Measurements from ENCODE around the gene HAVCR2. TPM values are rescaled to one million over a fixed set of nuclear protein-coding genes. Genes with fewer than 3 reads are reported as not detected.

The HAVCR2 gene
- polyA plus RNA-seq, 1 donor from 2014 or later: 1.1 TPM

DNA sequence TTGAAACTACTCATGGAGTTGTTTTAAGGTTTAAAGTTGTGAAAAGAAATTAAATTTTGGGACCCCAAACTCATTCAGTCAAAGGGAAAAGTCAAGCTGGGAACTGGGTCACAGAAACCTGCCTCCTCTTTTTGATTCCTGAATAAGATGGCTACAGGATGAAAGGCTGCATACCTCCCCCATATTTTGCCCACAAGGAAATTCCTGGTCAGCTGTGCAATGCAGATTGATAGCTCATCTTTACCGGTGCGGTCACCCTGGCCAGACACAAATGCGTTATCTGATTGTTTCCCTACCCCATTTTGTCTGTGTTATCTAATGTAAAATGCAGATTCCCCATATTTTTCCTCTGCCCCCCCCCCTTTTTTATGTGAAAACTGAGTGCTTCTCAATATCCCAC lies 1.3 kb downstream of the HAVCR2 start:
- H2AFZ ChIP-seq (ENCODE audit: low read depth, low read length): no peak overlapping the region
- H3F3A ChIP-seq (ENCODE audit: insufficient read depth, low read length, poor library complexity, severe bottlenecking): no peaks in the 10 kb centered on the region
- H3K79me2 ChIP-seq (replicated peaks; ENCODE audit: insufficient read depth, low read length): no peaks in the 10 kb centered on the region
- H3K4me3 ChIP-seq (ENCODE audit: low read length): no peak overlapping the region
- H3K27me3 ChIP-seq (ENCODE audit: insufficient read depth, low read depth, low read length): no peaks in the 10 kb centered on the region
- no peaks in the 10 kb centered on the region for H4K20me1 ChIP-seq (ENCODE audit: insufficient read depth)
- H3K4me2 ChIP-seq (ENCODE audit: low read length): no peak overlapping the region
- TF ChIP-seq MXI1 (conservative IDR thresholded peaks at IDR 0.05; ENCODE audit: poor library complexity, severe bottlenecking) (no peak), EP300 (conservative IDR thresholded peaks at IDR 0.05; ENCODE audit: poor library complexity, severe bottlenecking) (no peak), CTCF (IDR thresholded peaks at IDR 0.05; ENCODE audit: poor library complexity, severe bottlenecking) (no peak), SMC3 (conservative IDR thresholded peaks at IDR 0.05; ENCODE audit: poor library complexity) (no peak), EZH2 (IDR thresholded peaks at IDR 0.05; ENCODE audit: borderline replicate concordance, insufficient read depth, low read length, poor library complexity, severe bottlenecking) (no peak)
- no peaks in the 10 kb centered on the region for H3K9me2 ChIP-seq (ENCODE audit: insufficient read depth, low read length)
- H3K9ac ChIP-seq (ENCODE audit: low read length): no peak overlapping the region
- no peaks in the 10 kb centered on the region for H3K36me3 ChIP-seq (ENCODE audit: insufficient read depth, low read length)
- no peak overlapping the region for H3K27ac ChIP-seq (ENCODE audit: low read length)
- no peaks in the 10 kb centered on the region for H3K9me3 ChIP-seq (ENCODE audit: low read length)

- H3K4me3 ChIP-seq (ENCODE audit: low read length): no peak overlapping the region
- TF ChIP-seq REST (IDR thresholded peaks at IDR 0.05; ENCODE audit: borderline replicate concordance): no peak
- TF ChIP-seq EZH2 (IDR thresholded peaks at IDR 0.05; ENCODE audit: borderline replicate concordance, insufficient read depth, low read length, poor library complexity, severe bottlenecking): no peak
- TF ChIP-seq POLR2AphosphoS5 (IDR thresholded peaks at IDR 0.05): no peak
- TF ChIP-seq SMC3 (conservative IDR thresholded peaks at IDR 0.05; ENCODE audit: poor library complexity): no peak
- no peak for TF ChIP-seq MXI1 (conservative IDR thresholded peaks at IDR 0.05; ENCODE audit: poor library complexity, severe bottlenecking)
- no peak for TF ChIP-seq CTCF (IDR thresholded peaks at IDR 0.05; ENCODE audit: poor library complexity, severe bottlenecking)
- TF ChIP-seq RAD21 (conservative IDR thresholded peaks at IDR 0.05): no peak
- TF ChIP-seq EP300 (conservative IDR thresholded peaks at IDR 0.05; ENCODE audit: poor library complexity, severe bottlenecking): no peak
- no peak for TF ChIP-seq TAF1 (IDR thresholded peaks at IDR 0.05; ENCODE audit: low read depth)
These were observed 2.0 kb downstream of the HAVCR2 start for GRCh38 chr5:157106630-157107461.

More at GRCh38 chr5:157106630-157107461, 2.0 kb downstream of the HAVCR2 start:
- Histone ChIP-seq H3F3A (ENCODE audit: insufficient read depth, low read length, poor library complexity, severe bottlenecking) (no peaks in the 10 kb centered on the region), H3K4me2 (ENCODE audit: low read length) (no peak overlapping the region), H3K27me3 (ENCODE audit: insufficient read depth, low read depth, low read length) (no peaks in the 10 kb centered on the region), H3K79me2 (replicated peaks; ENCODE audit: insufficient read depth, low read length) (no peaks in the 10 kb centered on the region), H3K27ac (ENCODE audit: low read length) (no peak overlapping the region), H3K36me3 (ENCODE audit: insufficient read depth, low read length) (no peaks in the 10 kb centered on the region), H3K9me3 (ENCODE audit: low read length) (no peaks in the 10 kb centered on the region), H2AFZ (ENCODE audit: low read depth, low read length) (no peak overlapping the region), H4K20me1 (ENCODE audit: insufficient read depth) (no peaks in the 10 kb centered on the region), H3K9ac (ENCODE audit: low read length) (no peak overlapping the region), H3K9me2 (ENCODE audit: insufficient read depth, low read length) (no peaks in the 10 kb centered on the region)
